ENCODE measurements around the gene MCF2L2. TPM values are rescaled to one million over a fixed set of nuclear protein-coding genes. Genes with fewer than 3 reads are reported as not detected.
A peak's percentile ranks its signal among the peaks of the same experiment; 100 is the strongest.

MCF2L2 gene
- total RNA-seq, 1 donor from 2014 or later: 2.6 TPM

- no peak for ATAC-seq
- intact Hi-C loops (cut with DNase I): no loop called here
- DNase-seq (ENCODE audit: low spot score): no peak
Observed at GRCh38 chr3:183264268-183264667, 164.2 kb downstream of the MCF2L2 start.

- DNase-seq (ENCODE audit: low spot score): no peak
- no peak for ATAC-seq
- intact Hi-C loops (cut with DNase I): no loop called here
Observed at GRCh38 chr3:183262875-183263378, 165.5 kb downstream of the MCF2L2 start.

GRCh38 chr3:183261151-183261724, 167.2 kb downstream of the MCF2L2 start:
- no peak for ATAC-seq
- DNase-seq (ENCODE audit: low spot score): no peak
- intact Hi-C loops (cut with DNase I): no loop called here

GRCh38 chr3:183260167-183260904, 168.1 kb downstream of the MCF2L2 start:
- intact Hi-C loops (cut with DNase I): no loop called here
- ATAC-seq: peak; percentile 79
- no peak for DNase-seq (ENCODE audit: low spot score)

- intact Hi-C loops (cut with DNase I): no loop called here
Observed at GRCh38 chr3:183259621-183260020, 168.8 kb downstream of the MCF2L2 start.

GRCh38 chr3:183259087-183259486, 169.3 kb downstream of the MCF2L2 start:
- no peak for DNase-seq (ENCODE audit: low spot score)
- intact Hi-C loops (cut with DNase I): no loop called here
- peak; percentile 52 for ATAC-seq

More at GRCh38 chr3:183259621-183260020, 168.8 kb downstream of the MCF2L2 start:
- DNase-seq (ENCODE audit: low spot score) (no peak), ATAC-seq (no peak)

- intact Hi-C loops (cut with DNase I): no loop called here
- DNase-seq (ENCODE audit: low spot score) (no peak), ATAC-seq (no peak)
Observed at GRCh38 chr3:183255348-183255730, 173.1 kb downstream of the MCF2L2 start.

GRCh38 chr3:183254487-183255347, 173.7 kb downstream of the MCF2L2 start:
- intact Hi-C loops (cut with DNase I): no loop called here
- DNase-seq (ENCODE audit: low spot score) (no peak), ATAC-seq (peak; percentile 2)

- ATAC-seq (peak; percentile 92), DNase-seq (ENCODE audit: low spot score) (peak; percentile 84)
- intact Hi-C loops (cut with DNase I): no loop called here
Observed at GRCh38 chr3:183253528-183254486, 174.6 kb downstream of the MCF2L2 start.

- ATAC-seq (peak; percentile 47), DNase-seq (ENCODE audit: low spot score) (no peak)
- intact Hi-C loops (cut with DNase I): no loop called here
Observed at GRCh38 chr3:183252973-183253527, 175.4 kb downstream of the MCF2L2 start, which contains the start of gene B3GNT5. B3GNT5 (plus strand) TSS chr3:183253253; CDS start chr3:183269799, 16,546 bp downstream.

GRCh38 chr3:183252118-183252782, 176.2 kb downstream of the MCF2L2 start:
- no peak for DNase-seq (ENCODE audit: low spot score)

GRCh38 chr3:183249006-183249718, 179.3 kb downstream of the MCF2L2 start:
- no peak for ATAC-seq
- no peak for DNase-seq (ENCODE audit: low spot score)
- intact Hi-C loops (cut with DNase I): no loop called here

More at GRCh38 chr3:183252118-183252782, 176.2 kb downstream of the MCF2L2 start:
- intact Hi-C loops (cut with DNase I): no loop called here
- no peak for ATAC-seq

GRCh38 chr3:183247011-183247589, 181.3 kb downstream of the MCF2L2 start:
- ATAC-seq: no peak
- intact Hi-C loops (cut with DNase I): no loop called here
- DNase-seq (ENCODE audit: low spot score): no peak

GRCh38 chr3:183244981-183245476, 183.4 kb downstream of the MCF2L2 start:
- intact Hi-C loops (cut with DNase I): no loop called here
- no peak for ATAC-seq
- DNase-seq (ENCODE audit: low spot score): no peak

- intact Hi-C loops (cut with DNase I): no loop called here
- ATAC-seq (peak; percentile 53), DNase-seq (ENCODE audit: low spot score) (peak; percentile 74)
Observed at GRCh38 chr3:183244219-183244618, 184.2 kb downstream of the MCF2L2 start.

- ATAC-seq (no peak), DNase-seq (ENCODE audit: low spot score) (no peak)
- intact Hi-C loops (cut with DNase I): no loop called here
Observed at GRCh38 chr3:183242431-183242830, 186.0 kb downstream of the MCF2L2 start.
